ENCODE results near the gene CHD1.

DNA sequence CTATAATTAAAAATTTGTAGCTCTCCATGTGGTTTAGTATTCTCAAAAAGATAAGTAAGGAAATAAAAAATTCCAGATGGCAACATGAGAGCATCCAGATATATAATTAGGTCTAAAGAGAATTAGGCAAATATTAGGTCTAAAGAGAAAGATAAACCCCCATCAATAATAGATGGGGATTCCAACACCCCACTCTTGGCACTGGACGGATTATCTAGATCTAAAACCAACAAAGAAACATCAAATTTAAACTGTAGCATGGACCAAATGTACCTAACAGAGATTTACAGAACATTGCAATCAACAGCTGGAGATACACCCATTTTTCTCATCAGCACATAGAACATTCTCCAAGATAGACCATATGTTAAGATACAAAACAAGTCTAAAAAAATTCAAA, 123.7 kb downstream of the CHD1 start:
- TF ChIP-seq POLR2A (IDR thresholded peaks at IDR 0.05), result no peak
- TF ChIP-seq, protein P1, sequence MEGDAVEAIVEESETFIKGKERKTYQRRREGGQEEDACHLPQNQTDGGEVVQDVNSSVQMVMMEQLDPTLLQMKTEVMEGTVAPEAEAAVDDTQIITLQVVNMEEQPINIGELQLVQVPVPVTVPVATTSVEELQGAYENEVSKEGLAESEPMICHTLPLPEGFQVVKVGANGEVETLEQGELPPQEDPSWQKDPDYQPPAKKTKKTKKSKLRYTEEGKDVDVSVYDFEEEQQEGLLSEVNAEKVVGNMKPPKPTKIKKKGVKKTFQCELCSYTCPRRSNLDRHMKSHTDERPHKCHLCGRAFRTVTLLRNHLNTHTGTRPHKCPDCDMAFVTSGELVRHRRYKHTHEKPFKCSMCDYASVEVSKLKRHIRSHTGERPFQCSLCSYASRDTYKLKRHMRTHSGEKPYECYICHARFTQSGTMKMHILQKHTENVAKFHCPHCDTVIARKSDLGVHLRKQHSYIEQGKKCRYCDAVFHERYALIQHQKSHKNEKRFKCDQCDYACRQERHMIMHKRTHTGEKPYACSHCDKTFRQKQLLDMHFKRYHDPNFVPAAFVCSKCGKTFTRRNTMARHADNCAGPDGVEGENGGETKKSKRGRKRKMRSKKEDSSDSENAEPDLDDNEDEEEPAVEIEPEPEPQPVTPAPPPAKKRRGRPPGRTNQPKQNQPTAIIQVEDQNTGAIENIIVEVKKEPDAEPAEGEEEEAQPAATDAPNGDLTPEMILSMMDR (IDR thresholded peaks at IDR 0.05), result no peak

All from body of pancreas (tissue), 4 donors.